SK-N-SH treated with all-trans-retinoic acid at 6 μM for 48 hours (cell line): ENCODE data around the gene FGD1.

Experiments used
- ATAC-seq: fragments of 200-7000 bp; cut with Tn5 transposase; 3 replicates; pipeline ENCODE4 v1.9.1; 2020; ENCODE audit warnings: mild to moderate bottlenecking, moderate library complexity
- ARNTL ChIP-seq: fragments of 450-650 bp; formaldehyde crosslinking; IDR thresholded peaks from 2 replicates; pipeline ENCODE4 v1.5.0; 2020; ENCODE audit warnings: low read depth, mild to moderate bottlenecking, moderate library complexity, borderline replicate concordance
- BACH2 ChIP-seq: fragments of 250-450 bp; sonication (Bioruptor Pico); IDR thresholded peaks from 2 replicates; pipeline ENCODE4 v1.9.0; 2021; ENCODE audit warnings: mild to moderate bottlenecking, borderline replicate concordance
- CREB5 ChIP-seq: fragments of 250-450 bp; sonication (Bioruptor Pico); IDR thresholded peaks from 2 replicates; pipeline ENCODE4 v1.5.1; 2020; ENCODE audit warnings: low read depth, mild to moderate bottlenecking, moderate library complexity
- CSDC2 ChIP-seq: fragments of 250-450 bp; sonication (Bioruptor Pico); IDR thresholded peaks from 2 replicates; pipeline ENCODE4 v1.5.0; 2020; ENCODE audit warnings: mild to moderate bottlenecking, moderate library complexity
- GLIS3 ChIP-seq: fragments of 250-450 bp; sonication (Bioruptor Pico); IDR thresholded peaks from 2 replicates; pipeline ENCODE4 v1.5.0; 2020; ENCODE audit warnings: mild to moderate bottlenecking, moderate library complexity
- ISL1 ChIP-seq: fragments of 250-450 bp; sonication (Bioruptor Pico); IDR thresholded peaks from 2 replicates; pipeline ENCODE4 v2.1.2; 2022; ENCODE audit warnings: mild to moderate bottlenecking, moderate library complexity
- OSR1 ChIP-seq: fragments of 250-450 bp; sonication (Bioruptor Pico); IDR thresholded peaks from 2 replicates; pipeline ENCODE4 v1.8.0; 2022; ENCODE audit warnings: moderate library complexity, mild to moderate bottlenecking, inconsistent platforms
- PATZ1 ChIP-seq: fragments of 250-450 bp; sonication (Bioruptor Pico); IDR thresholded peaks from 2 replicates; pipeline ENCODE4 v1.8.0; 2020; ENCODE audit warnings: mild to moderate bottlenecking, moderate library complexity, borderline replicate concordance
- RARB ChIP-seq: fragments of 250-450 bp; sonication (Bioruptor Pico); IDR thresholded peaks from 2 replicates; pipeline ENCODE4 v1.8.0; 2021; ENCODE audit warnings: mild to moderate bottlenecking, moderate library complexity
- SNAI2 ChIP-seq: fragments of 250-450 bp; sonication (Bioruptor Pico); IDR thresholded peaks from 2 replicates; pipeline ENCODE4 v1.5.0; 2020; ENCODE audit warnings: mild to moderate bottlenecking, moderate library complexity
- TCF4 ChIP-seq: fragments of 250-450 bp; sonication (Bioruptor Pico); IDR thresholded peaks from 2 replicates; pipeline ENCODE4 v1.8.0; 2021; ENCODE audit warnings: mild to moderate bottlenecking, moderate library complexity, borderline replicate concordance
- TOX ChIP-seq: fragments of 250-450 bp; sonication (Bioruptor Pico); IDR thresholded peaks from 2 replicates; pipeline ENCODE4 v1.8.0; 2021; ENCODE audit warnings: mild to moderate bottlenecking, moderate library complexity, borderline replicate concordance
- TSHZ2 ChIP-seq: fragments of 250-450 bp; sonication (Bioruptor Pico); IDR thresholded peaks from 2 replicates; pipeline ENCODE4 v1.5.0; 2020; ENCODE audit warnings: mild to moderate bottlenecking, moderate library complexity
- ZC3H10 ChIP-seq: fragments of 250-450 bp; sonication (Bioruptor Pico); IDR thresholded peaks from 2 replicates; pipeline ENCODE4 v1.5.1; 2021; ENCODE audit warnings: mild to moderate bottlenecking, moderate library complexity
- ZFP30 ChIP-seq: fragments of 450-650 bp; formaldehyde crosslinking; IDR thresholded peaks from 2 replicates; pipeline ENCODE4 v1.5.0; 2022; ENCODE audit warnings: mild to moderate bottlenecking, moderate library complexity
- ZNF565 ChIP-seq: fragments of 450-650 bp; formaldehyde crosslinking; conservative IDR thresholded peaks from 2 replicates; pipeline ENCODE4 v1.5.0; 2020; ENCODE audit warnings: low read depth, mild to moderate bottlenecking, moderate library complexity
- ZNF70 ChIP-seq: fragments of 450-650 bp; formaldehyde crosslinking; IDR thresholded peaks from 2 replicates; pipeline ENCODE4 v1.5.0; 2020; ENCODE audit warnings: mild to moderate bottlenecking, moderate library complexity
- ZNF8 ChIP-seq: fragments of 450-650 bp; formaldehyde crosslinking; IDR thresholded peaks from 2 replicates; pipeline ENCODE4 v1.5.0; 2020; ENCODE audit warnings: mild to moderate bottlenecking, moderate library complexity
- TF ChIP-seq, protein P1 (sequence below): fragments of 250-450 bp; sonication (Bioruptor Pico); IDR thresholded peaks from 2 replicates; pipeline ENCODE4 v1.8.0; 2021; ENCODE audit warnings: low read depth, mild to moderate bottlenecking, moderate library complexity, borderline replicate concordance
- TF ChIP-seq, protein P2 (sequence below): fragments of 250-450 bp; sonication (Bioruptor Pico); IDR thresholded peaks from 2 replicates; pipeline ENCODE4 v1.5.1; 2021; ENCODE audit warnings: mild to moderate bottlenecking, moderate library complexity

FGD1 gene

GRCh38 chrX:54452920-54453319 is 43.1 kb downstream of the FGD1 start (continued):
- TF ChIP-seq TSHZ2 (CRISPR knock-in tag) (no peak), GLIS3 (CRISPR knock-in tag) (no peak)
- TF ChIP-seq, all 23 proteins: peak for 0

DNA sequence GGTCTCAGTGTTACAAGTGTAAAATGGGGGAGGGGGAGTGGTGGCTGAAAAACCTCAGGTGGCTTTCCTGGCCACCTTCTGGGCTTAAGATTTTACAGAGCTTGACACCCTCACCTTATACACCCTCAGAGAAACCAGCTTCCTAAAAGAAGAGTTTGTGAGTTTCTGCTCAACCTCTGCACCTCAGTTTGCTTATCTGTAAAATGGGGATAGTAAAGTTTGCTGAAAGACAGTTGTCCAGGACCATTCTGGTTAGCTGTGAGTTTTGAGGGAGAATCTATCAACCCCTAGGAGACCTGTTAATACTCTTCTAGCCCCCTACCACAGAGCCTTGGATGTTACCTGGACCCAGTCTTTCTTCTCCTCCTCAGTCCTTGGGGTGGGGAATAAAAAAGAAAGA is 46.1 kb downstream of the FGD1 start:
- TF ChIP-seq ZNF565 (CRISPR knock-in tag): no peak
- no peak for TF ChIP-seq TOX (CRISPR knock-in tag)
- TF ChIP-seq TCF4: no peak
- ATAC-seq: no peak

DNA sequence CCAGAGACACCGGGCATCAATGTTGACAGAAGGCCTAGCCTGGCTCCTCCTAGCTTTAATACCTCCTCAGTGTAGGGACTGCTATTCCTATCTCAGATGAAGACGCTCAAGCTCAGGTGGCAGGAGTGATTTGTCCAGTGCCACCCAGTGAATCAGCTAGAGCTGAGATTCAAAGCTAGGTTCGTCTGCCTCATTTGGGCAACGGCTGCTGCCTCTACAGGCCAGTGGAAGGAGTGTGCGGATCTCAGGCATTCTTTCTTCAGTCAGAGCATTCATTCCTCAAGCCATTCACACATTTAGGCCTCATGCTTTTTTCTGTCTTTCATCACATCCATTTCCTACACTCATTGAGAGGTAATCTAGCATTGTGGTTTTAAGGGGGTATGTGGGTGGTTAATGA is 48.6 kb downstream of the FGD1 start:
- peak; percentile 73 for ATAC-seq
- TF ChIP-seq TOX (CRISPR knock-in tag) (no peak), CSDC2 (CRISPR knock-in tag) (no peak), ARNTL (CRISPR knock-in tag) (no peak), ZC3H10 (CRISPR knock-in tag) (no peak), ZNF8 (no peak), TCF4 (no peak), GLIS3 (CRISPR knock-in tag) (no peak), OSR1 (CRISPR knock-in tag) (no peak), ZNF565 (CRISPR knock-in tag) (no peak), RARB (no peak), BACH2 (CRISPR knock-in tag) (no peak), ZNF70 (CRISPR knock-in tag) (no peak), ISL1 (CRISPR knock-in tag) (no peak), PATZ1 (no peak), SNAI2 (CRISPR knock-in tag) (no peak), TSHZ2 (CRISPR knock-in tag) (no peak), CREB5 (CRISPR knock-in tag) (no peak), ZFP30 (no peak)
- TF ChIP-seq, protein P1, sequence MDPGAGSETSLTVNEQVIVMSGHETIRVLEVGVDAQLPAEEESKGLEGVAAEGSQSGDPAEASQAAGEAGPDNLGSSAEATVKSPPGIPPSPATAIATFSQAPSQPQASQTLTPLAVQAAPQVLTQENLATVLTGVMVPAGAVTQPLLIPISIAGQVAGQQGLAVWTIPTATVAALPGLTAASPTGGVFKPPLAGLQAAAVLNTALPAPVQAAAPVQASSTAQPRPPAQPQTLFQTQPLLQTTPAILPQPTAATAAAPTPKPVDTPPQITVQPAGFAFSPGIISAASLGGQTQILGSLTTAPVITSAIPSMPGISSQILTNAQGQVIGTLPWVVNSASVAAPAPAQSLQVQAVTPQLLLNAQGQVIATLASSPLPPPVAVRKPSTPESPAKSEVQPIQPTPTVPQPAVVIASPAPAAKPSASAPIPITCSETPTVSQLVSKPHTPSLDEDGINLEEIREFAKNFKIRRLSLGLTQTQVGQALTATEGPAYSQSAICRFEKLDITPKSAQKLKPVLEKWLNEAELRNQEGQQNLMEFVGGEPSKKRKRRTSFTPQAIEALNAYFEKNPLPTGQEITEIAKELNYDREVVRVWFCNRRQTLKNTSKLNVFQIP (CRISPR knock-in tag): no peak
- TF ChIP-seq, protein P2, sequence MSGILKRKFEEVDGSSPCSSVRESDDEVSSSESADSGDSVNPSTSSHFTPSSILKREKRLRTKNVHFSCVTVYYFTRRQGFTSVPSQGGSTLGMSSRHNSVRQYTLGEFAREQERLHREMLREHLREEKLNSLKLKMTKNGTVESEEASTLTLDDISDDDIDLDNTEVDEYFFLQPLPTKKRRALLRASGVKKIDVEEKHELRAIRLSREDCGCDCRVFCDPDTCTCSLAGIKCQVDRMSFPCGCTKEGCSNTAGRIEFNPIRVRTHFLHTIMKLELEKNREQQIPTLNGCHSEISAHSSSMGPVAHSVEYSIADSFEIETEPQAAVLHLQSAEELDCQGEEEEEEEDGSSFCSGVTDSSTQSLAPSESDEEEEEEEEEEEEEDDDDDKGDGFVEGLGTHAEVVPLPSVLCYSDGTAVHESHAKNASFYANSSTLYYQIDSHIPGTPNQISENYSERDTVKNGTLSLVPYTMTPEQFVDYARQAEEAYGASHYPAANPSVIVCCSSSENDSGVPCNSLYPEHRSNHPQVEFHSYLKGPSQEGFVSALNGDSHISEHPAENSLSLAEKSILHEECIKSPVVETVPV (CRISPR knock-in tag): no peak
